Measurements from ENCODE around the gene ZNF816. TPM values are rescaled to one million over a fixed set of nuclear protein-coding genes. Genes with fewer than 3 reads are reported as not detected.
A peak's percentile ranks its signal among the peaks of the same experiment; 100 is the strongest.
"Not testable (repeated sequence)": the region's sequence is repeated elsewhere in the genome, so short reads cannot be mapped to it uniquely, and the experiment has no call there.

Gene ZNF816
- total RNA-seq, 1 experiment from 2014 or later, result 5.4 TPM

DNA sequence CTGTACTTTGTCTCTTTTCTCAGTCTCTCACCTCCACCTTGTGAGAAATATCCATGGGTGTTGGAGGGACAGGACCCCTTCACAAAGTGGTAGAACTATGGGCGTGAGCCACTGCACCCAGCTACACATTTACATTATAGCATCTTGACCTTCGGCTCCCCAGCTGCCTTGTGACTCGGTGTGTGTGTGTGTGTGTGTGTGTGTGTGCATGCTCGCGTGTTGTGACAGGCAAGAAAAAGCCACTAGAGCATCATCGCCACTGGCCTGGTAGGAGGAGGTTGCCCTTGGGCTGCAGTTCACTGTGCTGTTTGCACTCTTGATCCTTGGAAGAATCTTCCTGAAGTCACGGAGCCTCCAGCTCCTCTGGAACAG is 25.7 kb downstream of the ZNF816 start:
- H3K27ac Mint-ChIP-seq (ENCODE audit: low read depth, unreplicated experiment), result no peak overlapping the region
- BruUV-seq (replicated peaks), result no TSS peak
- no peak for DNase-seq (ENCODE audit: unreplicated experiment)
- H3K9me3 Mint-ChIP-seq (ENCODE audit: unreplicated experiment), result peaks cover 9% of the 10 kb centered on the region
- H3K4me1 Mint-ChIP-seq (ENCODE audit: insufficient read depth, unreplicated experiment), result peaks cover 10% of the 10 kb centered on the region
- H3K4me3 Mint-ChIP-seq (ENCODE audit: unreplicated experiment), result no peak overlapping the region
- H3K27me3 Mint-ChIP-seq (ENCODE audit: insufficient read depth, unreplicated experiment), result no peaks in the 10 kb centered on the region
- ChIA-PET CTCF (no interaction called here), POLR2A (no interaction called here)
- TF ChIP-seq, protein P1, sequence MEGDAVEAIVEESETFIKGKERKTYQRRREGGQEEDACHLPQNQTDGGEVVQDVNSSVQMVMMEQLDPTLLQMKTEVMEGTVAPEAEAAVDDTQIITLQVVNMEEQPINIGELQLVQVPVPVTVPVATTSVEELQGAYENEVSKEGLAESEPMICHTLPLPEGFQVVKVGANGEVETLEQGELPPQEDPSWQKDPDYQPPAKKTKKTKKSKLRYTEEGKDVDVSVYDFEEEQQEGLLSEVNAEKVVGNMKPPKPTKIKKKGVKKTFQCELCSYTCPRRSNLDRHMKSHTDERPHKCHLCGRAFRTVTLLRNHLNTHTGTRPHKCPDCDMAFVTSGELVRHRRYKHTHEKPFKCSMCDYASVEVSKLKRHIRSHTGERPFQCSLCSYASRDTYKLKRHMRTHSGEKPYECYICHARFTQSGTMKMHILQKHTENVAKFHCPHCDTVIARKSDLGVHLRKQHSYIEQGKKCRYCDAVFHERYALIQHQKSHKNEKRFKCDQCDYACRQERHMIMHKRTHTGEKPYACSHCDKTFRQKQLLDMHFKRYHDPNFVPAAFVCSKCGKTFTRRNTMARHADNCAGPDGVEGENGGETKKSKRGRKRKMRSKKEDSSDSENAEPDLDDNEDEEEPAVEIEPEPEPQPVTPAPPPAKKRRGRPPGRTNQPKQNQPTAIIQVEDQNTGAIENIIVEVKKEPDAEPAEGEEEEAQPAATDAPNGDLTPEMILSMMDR (IDR thresholded peaks at IDR 0.05; ENCODE audit: unreplicated experiment), result no peak
- peaks cover 6% of the 10 kb centered on the region for H3K36me3 Mint-ChIP-seq (ENCODE audit: insufficient read depth, unreplicated experiment)
- intact Hi-C loops (cut with micrococcal nuclease), result no loop called here

DNA sequence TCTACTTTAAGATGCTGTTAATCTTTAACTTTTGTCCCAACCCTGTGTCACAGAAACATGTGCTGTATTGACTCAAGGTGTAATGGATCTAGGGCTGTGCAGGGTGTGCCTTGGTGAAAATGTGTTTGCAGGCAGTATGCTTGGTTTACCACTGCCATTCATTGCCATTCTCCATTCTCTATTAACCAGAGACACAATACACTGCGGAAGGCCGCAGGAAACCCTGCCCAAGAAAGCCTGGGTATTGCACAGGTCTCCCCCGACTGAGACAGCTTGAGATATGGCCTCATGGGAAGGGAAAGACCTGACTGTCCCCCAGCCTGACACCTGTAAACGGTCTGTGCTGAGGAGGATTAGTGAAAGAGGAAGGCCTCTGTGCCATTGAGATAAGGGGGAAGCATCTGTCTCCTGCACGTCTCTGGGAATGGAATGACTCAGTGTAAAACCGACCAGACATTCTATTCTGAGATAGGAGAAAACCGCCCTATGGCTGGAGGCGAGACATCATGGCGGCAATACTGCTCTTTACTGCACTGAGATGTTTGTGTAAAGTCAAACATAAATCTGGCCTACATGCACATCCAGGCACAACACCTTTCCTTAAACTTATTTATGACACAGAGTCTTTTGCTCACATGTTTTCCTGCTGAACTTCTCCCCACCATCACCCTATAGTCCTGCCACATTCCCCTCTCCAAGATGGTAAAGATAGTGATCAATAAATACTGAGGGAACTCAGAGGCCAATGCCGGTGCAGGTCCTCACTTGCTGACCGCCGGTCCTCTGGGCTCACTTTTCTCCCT is 26.3 kb downstream of the ZNF816 start:
- Mint-ChIP-seq H3K9me3 (ENCODE audit: unreplicated experiment) (peaks cover 9% of the 10 kb centered on the region), H3K27ac (ENCODE audit: low read depth, unreplicated experiment) (no peak overlapping the region), H3K4me3 (ENCODE audit: unreplicated experiment) (no peak overlapping the region), H3K27me3 (ENCODE audit: insufficient read depth, unreplicated experiment) (no peaks in the 10 kb centered on the region), H3K36me3 (ENCODE audit: insufficient read depth, unreplicated experiment) (peaks cover 6% of the 10 kb centered on the region), H3K4me1 (ENCODE audit: insufficient read depth, unreplicated experiment) (peaks cover 4% of the 10 kb centered on the region)
- CTCF ChIA-PET, result interaction anchor here (0.6 kb wide), 1 partner anchor 1389 kb away, joined by 3 read pairs; no protein-coding TSS in a partner anchor
- DNase-seq (ENCODE audit: unreplicated experiment), result no peak
- intact Hi-C loops (cut with micrococcal nuclease), result no loop called here
- TF ChIP-seq, protein P1 (IDR thresholded peaks at IDR 0.05; ENCODE audit: unreplicated experiment), result no peak
- BruUV-seq (replicated peaks), result no TSS peak
- POLR2A ChIA-PET, result no interaction called here

DNA sequence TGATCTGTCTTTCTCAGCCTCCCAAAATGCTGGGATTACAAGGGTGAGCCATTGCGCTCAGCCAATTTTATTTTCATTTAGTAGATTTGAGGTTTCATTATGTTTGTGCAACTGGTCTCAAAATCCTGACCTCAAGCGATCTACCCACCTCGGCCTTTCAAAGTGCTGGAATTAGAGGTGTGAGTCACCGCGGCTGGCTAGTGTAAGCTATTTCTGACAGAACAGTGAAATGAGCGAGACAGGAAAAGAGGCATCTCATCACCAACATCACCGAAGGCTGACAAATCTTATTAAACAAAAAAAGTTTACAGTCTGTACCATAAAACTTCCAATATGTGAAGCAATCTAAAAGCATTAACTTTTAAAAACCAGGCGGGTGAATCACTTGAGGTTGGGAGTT is 27.2 kb downstream of the ZNF816 start:
- H3K4me1 Mint-ChIP-seq (ENCODE audit: insufficient read depth, unreplicated experiment), result no peaks in the 10 kb centered on the region
- BruUV-seq (replicated peaks), result no TSS peak
- POLR2A ChIA-PET, result no interaction called here
- no peak overlapping the region for H3K4me3 Mint-ChIP-seq (ENCODE audit: unreplicated experiment)
- peaks cover 10% of the 10 kb centered on the region for H3K36me3 Mint-ChIP-seq (ENCODE audit: insufficient read depth, unreplicated experiment)
- TF ChIP-seq, protein P1 (IDR thresholded peaks at IDR 0.05; ENCODE audit: unreplicated experiment), result no peak
- peaks cover 9% of the 10 kb centered on the region for H3K9me3 Mint-ChIP-seq (ENCODE audit: unreplicated experiment)
- DNase-seq (ENCODE audit: unreplicated experiment), result no peak
- CTCF ChIA-PET, result no interaction called here
- no peak overlapping the region for H3K27ac Mint-ChIP-seq (ENCODE audit: low read depth, unreplicated experiment)
- intact Hi-C loops (cut with micrococcal nuclease), result no loop called here
- H3K27me3 Mint-ChIP-seq (ENCODE audit: insufficient read depth, unreplicated experiment), result no peaks in the 10 kb centered on the region

DNA sequence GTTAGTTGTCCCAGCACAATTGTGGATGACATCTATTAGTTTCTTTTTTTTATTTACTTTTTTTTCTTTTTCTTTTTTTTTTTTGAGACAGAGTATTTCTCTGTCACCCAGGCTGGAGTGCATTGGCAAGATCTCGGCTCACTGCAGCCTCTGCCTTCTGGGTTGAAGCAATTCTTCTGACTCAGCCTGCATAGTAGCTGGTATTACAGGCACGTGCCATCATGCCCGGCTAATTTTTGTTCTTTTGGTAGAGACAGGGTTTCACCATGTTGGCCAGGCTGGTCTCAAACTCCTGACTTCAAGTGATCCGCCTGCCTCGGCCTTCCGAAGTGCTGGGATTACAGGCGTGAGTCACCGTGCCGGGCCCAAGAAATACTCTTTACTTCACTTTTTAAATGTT is 38.0 kb downstream of the ZNF816 start:
- ChIA-PET POLR2A (interaction anchor here (0.6 to 1.8 kb wide), 12 partner anchors 16 to 189 kb away, joined by 3 to 22 read pairs (median 4); partner anchors contain the start of genes ZNF611 and ZNF816), CTCF (interaction anchor here (1.1 kb wide), 1 partner anchor 752 kb away, joined by 3 read pairs; no protein-coding TSS in a partner anchor)
- Mint-ChIP-seq H3K4me1 (ENCODE audit: insufficient read depth, unreplicated experiment) (peaks cover 37% of the 10 kb centered on the region), H3K4me3 (ENCODE audit: unreplicated experiment) (peak overlapping the region; percentile 92), H3K27ac (ENCODE audit: low read depth, unreplicated experiment) (peak overlapping the region; percentile 83), H3K36me3 (ENCODE audit: insufficient read depth, unreplicated experiment) (peaks cover 14% of the 10 kb centered on the region)
- intact Hi-C loops (cut with micrococcal nuclease), result loop anchor here (10.0 kb wide), 1 partner anchor 180 kb away; the partner anchor contains the start of gene ZNF160
- peak; percentile 74 for DNase-seq (ENCODE audit: unreplicated experiment)
- not testable (repeated sequence) for H3K27me3 Mint-ChIP-seq (ENCODE audit: insufficient read depth, unreplicated experiment); H3K9me3 Mint-ChIP-seq (ENCODE audit: unreplicated experiment); BruUV-seq (replicated peaks)
